IPS DF 4.7 (cell line): ENCODE results near the gene ATF6.
"Not testable (repeated sequence)": the region's sequence is repeated elsewhere in the genome, so short reads cannot be mapped to it uniquely, and the experiment has no call there.

Experiments used
- DNase-seq: peaks from one replicate; pipeline ENCODE4 v3.0.0-alpha.2; 2013; ENCODE audit warnings: low spot score; ENCODE audit errors: extremely low read depth

Gene ATF6

DNA sequence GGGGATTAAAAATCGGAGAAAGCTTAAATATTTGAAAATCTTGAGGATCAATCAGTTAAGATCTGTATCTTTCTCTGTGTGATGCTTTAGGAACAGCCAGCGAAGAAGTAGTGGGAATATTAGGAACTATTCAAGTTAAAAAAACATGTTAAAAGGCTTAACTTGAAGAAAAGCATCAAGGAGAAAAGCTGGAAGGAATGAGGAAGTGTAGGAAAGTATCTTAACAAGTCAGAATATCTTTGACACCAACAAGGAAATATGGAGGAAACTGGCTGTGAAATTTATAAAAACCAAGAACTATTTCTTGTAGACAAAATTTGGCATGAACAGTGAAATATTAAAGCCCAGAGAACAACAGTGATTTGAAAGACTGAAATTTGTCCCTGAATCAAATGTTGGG lies 60.4 kb downstream of the ATF6 start:
- DNase-seq = no peak

DNA sequence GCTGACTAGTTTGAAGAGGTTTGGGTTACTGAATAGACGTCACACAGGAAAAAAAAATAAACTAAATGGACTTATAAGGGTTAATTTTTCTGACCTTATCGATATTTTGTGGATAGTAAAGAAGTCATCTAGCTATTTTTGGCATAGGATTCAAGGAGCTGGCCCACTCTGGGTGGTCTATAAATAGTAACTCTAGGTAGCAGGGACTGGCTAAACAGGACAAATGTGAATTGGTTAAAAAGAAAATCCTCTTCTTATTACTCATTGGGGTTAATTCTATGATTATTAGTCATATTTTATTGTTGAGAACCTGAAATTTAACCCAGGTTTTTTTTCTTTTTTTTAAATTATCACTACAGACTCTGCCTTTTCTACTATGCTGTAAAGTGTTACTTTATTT lies 61.7 kb downstream of the ATF6 start:
- DNase-seq = no peak

DNA sequence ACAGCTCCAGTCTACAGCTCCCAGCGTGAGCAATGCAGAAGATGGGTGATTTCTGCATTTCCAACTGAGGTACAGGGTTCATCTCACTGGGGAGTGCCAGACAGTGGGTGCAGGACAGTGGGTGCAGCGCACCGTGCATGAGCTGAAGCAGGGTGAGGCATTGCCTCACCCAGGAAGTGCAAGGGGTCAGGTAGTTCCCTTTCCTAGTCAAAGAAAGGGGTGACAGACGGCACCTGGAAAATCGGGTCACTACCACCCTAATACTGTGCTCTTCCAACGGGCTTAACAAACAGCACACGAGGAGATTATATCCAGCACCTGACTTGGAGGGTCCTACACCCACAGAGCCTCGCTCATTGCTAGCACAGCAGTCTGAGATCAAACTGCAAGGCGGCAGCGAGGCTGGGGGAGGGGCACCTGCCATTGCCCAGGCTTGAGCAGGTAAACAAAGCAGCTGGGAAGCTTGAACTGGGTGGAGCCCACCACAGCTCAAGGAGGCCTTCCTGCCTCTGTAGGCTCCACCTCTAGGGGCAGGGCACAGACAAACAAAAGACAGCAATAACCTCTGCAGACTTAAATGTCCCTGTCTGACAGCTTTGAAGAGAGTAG lies 66.3 kb downstream of the ATF6 start:
- DNase-seq = not testable (repeated sequence)

DNA sequence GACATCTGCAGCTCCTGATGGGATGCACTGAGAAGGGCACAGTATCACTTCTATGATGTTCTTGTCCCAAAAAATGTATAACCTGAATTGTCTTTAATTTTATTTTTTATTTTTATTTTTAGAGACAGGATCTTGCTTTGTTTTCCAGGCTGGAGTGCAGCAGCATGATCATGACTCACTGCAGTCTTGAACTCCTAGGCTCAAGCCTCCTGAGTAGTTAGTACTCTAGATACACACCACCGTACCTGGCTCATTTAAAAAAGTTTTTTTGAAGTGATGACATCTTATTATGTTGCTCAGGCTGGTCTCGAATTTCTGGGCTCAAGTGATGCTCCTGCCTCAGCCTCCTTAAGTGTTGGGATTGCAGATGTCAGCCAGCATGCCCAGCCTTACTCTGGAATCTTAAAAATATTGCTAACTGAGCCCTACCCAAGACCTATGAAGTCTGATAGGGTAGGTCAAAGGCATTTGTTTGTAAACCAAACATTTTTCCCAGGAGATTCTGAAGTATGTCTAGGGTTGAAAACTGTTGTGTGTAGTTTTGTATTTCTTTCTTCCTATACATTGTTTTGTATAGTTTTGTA lies 68.9 kb downstream of the ATF6 start:
- no peak for DNase-seq

DNA sequence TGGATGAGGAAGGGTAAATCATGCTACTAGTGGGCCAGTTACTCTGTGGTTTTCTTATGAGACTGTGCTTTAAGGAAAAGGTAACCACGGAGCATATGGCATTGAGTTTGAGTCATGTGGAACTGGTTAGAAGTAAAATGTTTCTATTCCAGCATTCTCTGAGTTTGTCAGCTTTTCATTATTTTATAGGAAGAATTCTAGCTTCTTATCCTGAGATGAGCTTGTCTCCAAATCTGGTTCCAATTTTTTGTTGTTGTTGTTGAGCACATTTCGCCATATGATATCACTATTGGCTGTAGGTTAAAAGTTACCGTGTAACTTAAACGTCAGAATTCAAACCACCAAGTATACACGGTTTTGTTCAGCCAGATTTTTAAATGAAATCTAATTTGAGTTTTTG lies 69.9 kb downstream of the ATF6 start:
- DNase-seq = no peak

DNA sequence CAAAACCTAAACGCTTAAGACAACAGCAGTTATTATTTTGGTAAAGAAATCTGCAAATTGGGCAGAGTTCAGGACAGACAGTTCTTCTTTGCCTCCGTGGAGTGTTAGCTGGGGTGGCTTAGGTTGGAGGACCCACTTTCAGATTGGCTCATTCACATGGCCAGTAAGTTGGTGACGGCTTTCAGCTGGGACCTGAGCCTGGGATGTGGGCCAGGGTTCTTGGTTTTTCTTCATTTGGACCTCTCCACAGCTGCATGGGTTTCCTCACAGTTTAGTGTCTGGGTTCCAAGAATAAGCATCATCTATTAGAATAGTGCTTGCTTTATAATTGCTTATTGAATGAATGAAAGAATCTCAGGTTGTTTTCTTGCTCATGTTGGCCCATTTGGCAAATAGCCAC lies 72.2 kb downstream of the ATF6 start:
- DNase-seq = no peak

DNA sequence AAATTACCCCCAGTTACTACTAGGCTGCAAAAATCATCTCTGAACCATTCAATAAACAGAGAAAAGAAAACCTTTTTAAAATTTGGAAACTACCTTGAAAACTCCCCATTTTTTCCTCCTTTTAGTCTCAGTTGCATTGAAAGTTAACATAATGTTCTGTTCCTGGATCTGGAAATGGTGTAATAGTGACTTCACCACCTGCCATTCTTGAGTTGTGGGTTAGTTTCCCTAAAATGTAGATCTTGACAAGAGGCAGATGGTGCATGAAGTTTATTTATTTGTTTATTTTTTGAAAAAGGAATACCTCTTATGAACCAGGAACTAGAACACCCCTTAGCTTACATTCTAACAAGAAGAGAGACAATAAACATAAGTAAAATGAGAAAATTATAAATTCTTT lies 72.8 kb downstream of the ATF6 start:
- no peak for DNase-seq

DNA sequence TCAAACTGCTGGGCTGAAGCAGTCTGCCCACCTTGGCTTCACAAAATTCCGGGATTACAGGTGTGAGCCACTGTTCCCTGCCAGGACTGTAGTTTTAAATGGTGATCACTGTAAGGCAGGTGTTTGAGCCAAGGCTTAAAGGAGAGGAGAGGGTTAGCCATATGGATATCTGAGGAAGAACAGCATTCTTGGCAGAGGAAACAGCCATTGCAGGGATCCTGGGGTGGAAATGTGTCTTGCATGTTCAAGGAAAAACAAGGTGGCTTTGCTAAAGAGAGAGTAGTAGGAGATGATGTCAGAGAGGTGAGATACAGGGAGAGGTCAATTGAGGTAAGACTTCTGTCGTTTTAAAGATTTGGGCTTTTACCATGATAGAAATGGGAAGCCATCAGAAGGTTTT lies 73.5 kb downstream of the ATF6 start:
- no peak for DNase-seq

DNA sequence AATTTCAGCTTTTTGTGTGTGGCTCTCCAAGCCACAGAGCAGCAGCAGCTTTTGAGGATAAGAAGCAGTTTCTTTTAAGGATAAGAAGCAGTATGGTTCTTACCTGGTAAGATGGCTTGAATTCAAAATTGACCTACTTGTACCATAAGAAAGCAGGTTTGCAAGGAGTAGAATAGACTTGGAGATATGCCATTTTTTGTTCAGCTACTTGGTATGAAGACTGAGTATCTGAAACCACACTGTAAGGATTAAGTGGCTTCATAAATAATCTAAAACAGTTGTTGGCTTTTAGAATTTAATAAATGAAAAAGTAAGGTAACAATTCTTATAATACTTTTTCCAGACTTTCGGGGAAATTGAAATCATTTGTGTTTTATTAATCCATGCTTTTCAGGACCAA lies 74.2 kb downstream of the ATF6 start:
- DNase-seq = no peak

DNA sequence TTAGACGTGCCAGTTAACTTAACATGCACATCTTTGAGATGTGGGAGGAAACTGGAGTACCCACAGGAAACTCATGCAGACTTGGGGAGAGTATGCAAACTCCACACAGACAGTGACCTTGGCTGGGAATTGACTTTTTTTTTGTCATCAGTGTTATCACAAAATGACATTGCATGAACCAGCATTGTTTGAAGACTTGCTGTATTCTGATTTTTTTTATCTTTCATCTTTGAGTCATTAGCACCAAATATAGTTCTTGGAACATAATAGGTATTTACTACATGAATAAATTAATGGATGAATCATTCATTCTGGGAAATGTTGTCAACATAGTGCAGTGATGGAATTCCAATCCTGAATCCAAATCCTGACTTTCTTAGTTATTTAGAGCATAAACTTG lies 77.0 kb downstream of the ATF6 start:
- DNase-seq = no peak

DNA sequence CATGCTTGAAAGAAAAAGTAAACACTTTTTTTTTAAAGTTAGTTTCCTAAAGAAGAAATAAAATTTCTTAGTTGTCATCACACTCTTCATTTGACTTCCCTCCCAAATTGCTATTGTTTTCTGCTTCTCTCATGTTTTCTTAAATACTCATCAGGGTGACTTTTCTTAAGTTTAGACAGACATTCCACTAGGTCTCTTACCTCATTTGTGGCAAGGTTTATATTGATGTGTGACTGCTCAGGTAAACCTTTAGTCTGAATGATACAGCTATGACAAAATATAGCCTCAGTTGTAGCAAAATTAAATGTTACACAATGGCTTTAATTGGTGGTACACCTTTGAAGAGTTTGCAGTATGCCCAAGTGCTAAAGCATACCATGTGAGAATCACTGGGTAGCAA lies 78.6 kb downstream of the ATF6 start:
- no peak for DNase-seq

DNA sequence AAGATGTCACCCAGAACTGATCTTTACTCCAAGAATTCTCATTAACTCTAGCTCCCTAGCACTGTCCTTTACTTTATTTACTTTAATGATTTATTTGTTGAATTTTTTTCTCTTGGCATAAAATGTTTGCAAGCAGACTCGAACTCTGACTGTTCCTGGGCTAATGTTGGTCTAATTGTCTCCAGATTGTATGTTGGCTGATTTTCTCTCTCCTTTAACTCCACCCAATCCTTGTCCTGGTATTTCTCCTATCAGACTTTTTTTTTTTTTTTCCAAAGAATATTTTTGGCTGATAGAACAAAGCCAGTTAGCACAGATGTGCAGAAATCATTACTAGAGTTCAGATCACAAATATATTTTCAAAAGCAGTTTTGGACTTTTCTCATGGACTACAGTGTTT lies 82.6 kb downstream of the ATF6 start:
- DNase-seq = no peak

DNA sequence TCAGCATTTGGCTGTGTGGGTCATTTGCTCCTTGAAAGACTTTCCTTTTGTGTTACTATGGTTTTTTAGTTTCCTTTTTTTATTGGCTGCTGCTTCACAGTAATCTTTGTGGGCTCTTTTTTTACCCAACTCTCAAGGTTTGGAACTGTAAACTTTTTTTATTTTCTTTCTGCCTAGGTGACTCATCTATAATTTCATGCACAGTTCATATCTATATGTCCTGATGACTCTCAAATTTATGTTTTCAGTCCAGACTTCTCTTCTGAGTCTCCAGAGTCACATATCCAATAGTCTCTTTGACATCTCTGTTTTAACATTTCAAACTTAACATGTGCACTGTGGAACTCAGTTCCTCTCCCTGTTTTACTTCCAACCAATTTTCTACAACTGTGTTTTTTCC lies 83.4 kb downstream of the ATF6 start:
- DNase-seq = no peak

DNA sequence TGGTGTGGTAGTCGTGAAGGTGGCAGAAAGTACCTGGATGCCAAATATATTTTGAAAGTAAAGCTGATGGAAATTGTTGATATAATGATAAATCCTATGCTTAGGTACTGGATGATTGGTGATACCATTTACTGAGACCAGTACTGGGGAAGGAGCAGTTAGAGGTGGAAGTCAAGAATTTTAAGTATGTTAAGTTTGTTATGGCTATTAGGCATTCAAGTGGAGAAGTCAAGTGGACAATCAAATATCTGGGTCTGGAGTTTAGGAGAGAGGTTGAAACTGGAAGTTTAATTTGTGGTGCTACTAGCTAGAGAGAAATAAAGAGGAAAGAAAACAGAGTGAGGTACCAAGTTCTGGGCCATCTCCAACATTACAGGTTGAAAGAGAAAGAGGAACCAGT lies 89.1 kb downstream of the ATF6 start:
- no peak for DNase-seq

DNA sequence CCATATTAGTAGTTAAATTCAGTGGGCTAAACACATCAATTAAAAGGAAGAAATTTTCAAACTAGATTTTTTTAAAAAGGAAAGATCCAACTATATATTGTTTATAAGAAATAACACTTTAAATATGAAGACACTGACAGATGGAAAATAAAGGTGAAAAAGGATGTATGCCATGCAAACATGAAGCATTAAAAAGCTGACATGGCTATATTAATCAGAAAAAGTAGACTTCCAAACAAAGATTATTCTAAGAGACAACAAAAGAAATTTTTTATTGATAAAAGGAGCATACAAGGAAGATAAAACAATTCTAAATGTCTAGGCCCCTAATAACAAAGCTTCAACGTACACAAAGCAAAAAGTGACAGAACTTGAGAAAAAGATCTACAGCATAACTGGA lies 92.2 kb downstream of the ATF6 start:
- DNase-seq = no peak

DNA sequence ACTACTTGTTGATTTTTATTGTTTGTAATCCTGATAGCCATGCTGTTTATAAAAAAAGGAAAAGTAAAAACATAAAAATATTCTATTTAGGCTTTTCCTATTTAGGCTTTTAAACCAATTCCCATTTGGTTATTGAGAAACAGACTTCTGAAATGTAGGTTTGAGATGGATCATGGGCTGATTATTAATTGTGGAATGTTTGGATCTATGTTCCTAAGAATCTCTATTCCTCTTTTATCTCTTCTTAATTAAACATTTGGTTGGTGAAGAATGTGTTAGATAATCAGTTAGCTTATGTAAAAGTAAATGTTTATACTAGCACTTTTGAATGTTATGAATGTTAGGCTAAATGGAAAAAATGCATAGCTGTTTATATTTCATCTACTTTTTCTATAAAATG lies 97.4 kb downstream of the ATF6 start:
- no peak for DNase-seq

DNA sequence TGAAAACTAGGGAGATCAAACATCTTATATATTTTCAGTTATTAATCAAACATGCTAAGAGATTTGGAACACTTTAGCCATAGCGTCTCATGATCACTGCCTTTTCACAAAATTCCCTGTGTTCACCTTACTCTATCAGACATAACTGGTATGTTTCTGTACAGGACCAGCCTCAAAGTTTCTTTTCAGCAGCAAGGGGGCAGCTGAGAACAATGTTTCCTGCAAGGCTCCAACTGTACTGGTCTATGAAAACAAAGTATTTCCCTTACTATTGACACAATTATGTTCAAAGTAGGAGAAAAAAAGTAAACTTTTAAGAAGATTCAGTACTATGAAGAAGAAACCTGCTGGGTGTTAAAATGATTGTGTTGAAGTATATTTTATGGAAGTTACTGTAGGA lies 98.5 kb downstream of the ATF6 start:
- no peak for DNase-seq

DNA sequence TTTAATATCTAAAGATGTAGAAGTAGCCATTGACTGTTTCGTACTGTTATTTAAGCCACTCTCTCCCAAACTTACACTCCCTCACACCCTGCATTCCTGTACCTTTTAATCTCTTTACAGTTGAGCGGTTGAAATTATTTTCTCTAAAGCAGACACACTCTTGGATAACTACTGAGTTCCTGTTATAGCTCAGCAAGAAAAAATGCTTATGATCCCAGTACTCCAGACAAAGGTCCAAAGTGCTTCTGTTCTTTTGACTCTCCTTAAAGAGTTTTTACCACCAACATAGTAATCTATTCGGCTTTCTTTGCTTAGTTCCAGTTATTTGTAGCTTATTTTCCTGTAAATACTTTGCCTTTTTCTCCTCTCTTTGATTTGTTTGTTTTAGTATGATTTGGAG lies 100.1 kb downstream of the ATF6 start:
- no peak for DNase-seq

DNA sequence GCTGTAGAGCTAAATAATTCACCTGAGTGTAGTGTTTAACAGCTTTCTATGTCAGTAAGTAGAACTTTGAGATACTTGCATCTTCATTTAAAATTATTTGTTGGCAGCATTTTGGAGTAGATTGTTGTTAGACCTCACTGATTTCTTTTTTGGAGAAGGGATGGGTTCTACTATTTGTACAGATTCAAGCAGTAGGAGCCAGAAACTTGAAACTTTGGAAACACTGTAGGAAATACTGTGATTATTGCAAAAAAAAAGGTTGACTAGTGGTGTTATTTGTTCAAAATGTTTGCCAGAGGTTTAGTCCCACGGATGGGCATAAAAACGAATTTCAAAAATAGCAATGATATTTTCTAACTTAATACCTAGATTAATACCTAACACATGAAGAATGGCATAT lies 102.7 kb downstream of the ATF6 start:
- no peak for DNase-seq

DNA sequence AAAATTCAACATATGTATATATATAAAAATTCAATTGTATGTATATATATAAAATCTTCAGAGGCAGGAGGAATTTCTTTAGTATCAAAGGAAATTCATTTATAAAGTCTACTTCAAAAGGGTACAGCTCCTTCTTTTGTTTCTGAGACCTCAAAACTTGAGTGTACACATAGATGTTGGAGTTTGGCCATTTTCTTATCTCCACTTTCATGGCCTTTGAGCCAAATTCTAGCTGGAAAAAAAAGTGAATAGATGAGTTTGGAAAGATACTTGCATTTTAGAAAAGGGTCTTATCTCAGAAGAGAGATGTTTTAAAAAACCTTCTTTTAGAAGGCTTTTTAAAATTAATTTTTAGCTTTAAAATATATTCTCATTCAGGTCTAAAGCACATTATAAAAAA lies 103.2 kb downstream of the ATF6 start:
- no peak for DNase-seq

DNA sequence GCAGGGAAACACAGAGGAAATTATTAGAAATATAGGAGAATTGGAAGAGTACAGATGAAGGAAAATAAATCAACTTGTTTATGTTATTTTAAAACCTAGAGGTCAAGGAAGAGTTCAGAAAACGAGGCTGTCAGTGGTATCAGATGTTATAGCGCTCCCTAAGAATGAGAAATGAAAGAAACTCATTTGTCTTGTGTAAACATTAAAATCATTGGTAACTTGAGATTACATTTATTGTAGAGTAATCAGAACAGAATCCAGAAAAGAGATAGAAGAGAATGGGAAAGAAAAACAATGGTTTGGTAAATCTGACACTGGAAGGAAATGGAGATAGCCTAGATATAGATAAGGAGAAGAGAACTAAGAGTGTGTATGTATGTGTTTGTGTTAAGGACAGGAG lies 106.4 kb downstream of the ATF6 start:
- no peak for DNase-seq

DNA sequence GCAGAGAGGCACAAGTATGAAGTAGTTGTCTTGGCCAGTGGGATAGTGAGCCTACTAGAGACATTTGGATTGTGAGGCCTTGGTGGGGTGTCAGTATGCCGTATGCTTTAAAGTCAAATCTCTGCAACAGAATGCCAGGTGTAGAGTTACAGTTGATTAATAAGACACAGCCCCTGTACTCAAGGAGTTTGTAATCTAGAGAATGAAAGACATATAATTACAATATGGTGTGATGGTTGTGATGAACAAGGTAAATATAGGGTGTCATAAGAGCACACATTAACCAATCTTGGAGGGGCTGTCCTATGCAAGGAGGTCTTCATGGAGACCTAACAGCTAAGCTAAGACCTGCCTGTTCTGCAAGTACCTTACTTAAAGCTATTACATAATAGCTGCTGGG lies 113.1 kb downstream of the ATF6 start:
- DNase-seq = no peak

DNA sequence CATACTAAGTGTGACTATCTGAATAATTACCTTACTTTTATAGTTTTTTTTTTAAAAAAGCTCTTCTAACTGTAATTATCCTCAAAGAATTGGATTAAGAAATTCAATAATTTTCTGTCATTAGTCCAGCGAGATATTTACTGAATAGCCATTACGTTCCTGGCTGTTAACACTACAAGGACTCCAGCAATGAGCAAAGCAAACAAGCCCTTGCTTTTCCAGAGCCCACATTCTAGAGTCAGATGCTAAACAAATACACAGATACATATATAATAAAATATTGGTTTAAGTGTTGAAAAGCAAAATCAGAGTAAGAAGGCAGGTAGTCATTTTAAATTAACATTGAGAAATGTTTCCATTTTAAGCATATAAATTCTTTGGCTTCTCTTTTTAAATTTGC lies 118.4 kb downstream of the ATF6 start:
- no peak for DNase-seq

DNA sequence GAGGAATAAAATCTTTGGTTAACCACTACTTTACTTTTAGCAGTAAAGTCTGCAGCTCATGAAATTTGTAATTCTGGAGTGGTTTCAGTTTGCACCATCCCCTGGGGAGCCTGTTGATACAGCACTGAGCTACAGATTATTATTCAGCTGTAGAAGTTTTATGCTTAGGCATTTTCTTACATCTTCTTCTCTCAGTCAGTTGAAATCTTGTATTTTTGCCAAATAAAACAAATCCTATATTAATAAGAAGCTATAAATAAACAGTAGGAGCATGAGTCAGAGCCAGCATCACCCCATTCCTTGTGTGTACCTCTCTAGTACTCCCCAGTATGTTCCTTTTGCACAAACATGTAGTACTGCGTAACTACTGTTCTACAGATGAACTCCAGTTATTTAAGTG lies 118.9 kb downstream of the ATF6 start:
- no peak for DNase-seq
